ENCODE data around the gene EPSTI1.

GRCh38 chr13:42893214-42893671 lies 98.8 kb downstream of the EPSTI1 start:
- TF ChIP-seq, protein P1, sequence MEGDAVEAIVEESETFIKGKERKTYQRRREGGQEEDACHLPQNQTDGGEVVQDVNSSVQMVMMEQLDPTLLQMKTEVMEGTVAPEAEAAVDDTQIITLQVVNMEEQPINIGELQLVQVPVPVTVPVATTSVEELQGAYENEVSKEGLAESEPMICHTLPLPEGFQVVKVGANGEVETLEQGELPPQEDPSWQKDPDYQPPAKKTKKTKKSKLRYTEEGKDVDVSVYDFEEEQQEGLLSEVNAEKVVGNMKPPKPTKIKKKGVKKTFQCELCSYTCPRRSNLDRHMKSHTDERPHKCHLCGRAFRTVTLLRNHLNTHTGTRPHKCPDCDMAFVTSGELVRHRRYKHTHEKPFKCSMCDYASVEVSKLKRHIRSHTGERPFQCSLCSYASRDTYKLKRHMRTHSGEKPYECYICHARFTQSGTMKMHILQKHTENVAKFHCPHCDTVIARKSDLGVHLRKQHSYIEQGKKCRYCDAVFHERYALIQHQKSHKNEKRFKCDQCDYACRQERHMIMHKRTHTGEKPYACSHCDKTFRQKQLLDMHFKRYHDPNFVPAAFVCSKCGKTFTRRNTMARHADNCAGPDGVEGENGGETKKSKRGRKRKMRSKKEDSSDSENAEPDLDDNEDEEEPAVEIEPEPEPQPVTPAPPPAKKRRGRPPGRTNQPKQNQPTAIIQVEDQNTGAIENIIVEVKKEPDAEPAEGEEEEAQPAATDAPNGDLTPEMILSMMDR (IDR thresholded peaks at IDR 0.05) = no peak
- TF ChIP-seq POLR2A (IDR thresholded peaks at IDR 0.05) = no peak

All from esophagus squamous epithelium (tissue), 4 donors.